ENCODE data around the gene RANBP2. TPM values are rescaled to one million over a fixed set of nuclear protein-coding genes. Genes with fewer than 3 reads are reported as not detected.
A peak's percentile ranks its signal among the peaks of the same experiment; 100 is the strongest.

RANBP2 gene
- total and polyA plus RNA-seq, 9 of the 15 experiments (the other 6 are each of a cell fraction or from before 2014, with no cell fraction given) = 11.7 to 97.4 (median 48.1) TPM

GRCh38 chr2:108786354-108787215, 67.3 kb downstream of the RANBP2 start, which contains the start of gene CCDC138 (continued):
- TF ChIP-seq ZNF512 (tag; IDR thresholded peaks at IDR 0.05) (no peak), ZNF280B (CRISPR knock-in tag; IDR thresholded peaks at IDR 0.05) (no peak), DACH1 (IDR thresholded peaks at IDR 0.05; ENCODE audit: partially characterized antibody) (no peak), DDX20 (tag; IDR thresholded peaks at IDR 0.05; ENCODE audit: low read depth) (no peak), ESRRA (IDR thresholded peaks at IDR 0.05; ENCODE audit: borderline replicate concordance, low read depth) (peak; percentile 36; the same call in 1 of the 2 replicates), HNRNPLL (IDR thresholded peaks at IDR 0.05; ENCODE audit: low read depth, low read length, poor library complexity, severe bottlenecking) (peak; percentile 88), TBL1XR1 (IDR thresholded peaks at IDR 0.05; ENCODE audit: low read length in 2 of 2) (no peak), TARDBP (IDR thresholded peaks at IDR 0.05) (no peak), CGGBP1 (CRISPR knock-in tag; IDR thresholded peaks at IDR 0.05) (no peak), SMARCE1 (IDR thresholded peaks at IDR 0.05) (no peak), OTX1 (CRISPR knock-in tag; IDR thresholded peaks at IDR 0.05) (no peak), GABPB2 (CRISPR knock-in tag; conservative IDR thresholded peaks at IDR 0.05) (no peak), ZNF134 (CRISPR knock-in tag; conservative IDR thresholded peaks at IDR 0.05) (no peak), GATAD2A (IDR thresholded peaks at IDR 0.05) (0 out of 2 replicates have a peak, but pooled peaks have one; percentile 19), ZNF133 (CRISPR knock-in tag; IDR thresholded peaks at IDR 0.05) (no peak; the same call in 1 of the 2 replicates)
- TF ChIP-seq, protein P1, sequence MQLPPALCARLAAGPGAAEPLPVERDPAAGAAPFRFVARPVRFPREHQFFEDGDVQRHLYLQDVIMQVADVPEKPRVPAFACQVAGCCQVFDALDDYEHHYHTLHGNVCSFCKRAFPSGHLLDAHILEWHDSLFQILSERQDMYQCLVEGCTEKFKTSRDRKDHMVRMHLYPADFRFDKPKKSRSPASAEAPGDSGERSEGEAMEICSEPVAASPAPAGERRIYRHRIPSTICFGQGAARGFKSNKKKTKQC (CRISPR knock-in tag; IDR thresholded peaks at IDR 0.05) = peak; percentile 34; the same call in 1 of the 2 replicates
